Adrenal gland (tissue), 5 donors: ENCODE measurements around the gene OR1D5.
"Not testable (repeated sequence)": the region's sequence is repeated elsewhere in the genome, so short reads cannot be mapped to it uniquely, and the experiment has no call there.

Source experiments
- CTCF ChIP-seq, 6 experiments: fragments of 450-650 bp in 4 of 6; fragments of 200-600 bp in 2 of 6; sonication (generic) in 1 of 6; IDR thresholded peaks; 1 replicate in 5 of 6; 2 replicates in 1 of 6; pipeline versions ENCODE4 v1.5.1 to v1.8.0; 2016 to 2021; ENCODE audit warnings: antibody characterized with exemption in 6 of 6, mild to moderate bottlenecking in 2 of 6, moderate library complexity in 1 of 6
- POLR2A ChIP-seq, 2 donors: fragments of 450-650 bp; IDR thresholded peaks; one replicate each; pipeline ENCODE4 v1.6.1; 2017; ENCODE audit warnings: antibody characterized with exemption in 2 of 2, mild to moderate bottlenecking in 2 of 2, moderate library complexity in 1 of 2
- donor health status: DM: no; HTN: no; CAD: no.

GRCh38 chr17:3063507-3063906 lies at the start of gene OR1D5:
- TF ChIP-seq CTCF, POLR2A (IDR thresholded peaks at IDR 0.05): not testable (repeated sequence)
